Endothelial cell of umbilical vein (primary cell): ENCODE data around the gene KMT2C. TPM values are rescaled to one million over a fixed set of nuclear protein-coding genes. Genes with fewer than 3 reads are reported as not detected.

Experiments used
- BruUV-seq: library from RNA; stranded (reverse); fragments of 400-500 nt; replicated peaks from 2 replicates; lab custom pipeline; 2021; lab: Mats Ljungman, UMichigan
- CTCF ChIA-PET: fragments of 300-600, 350-600 bp; sonication (Branson Sonifier 250); formaldehyde crosslinking; loops from one replicate; lab custom pipeline; 2021; ENCODE audit warnings: antibody characterized with exemption, inconsistent platforms; lab: Charles Lee
- POLR2A ChIA-PET: fragments of 300-600, 350-600 bp; sonication (Branson Sonifier 250); formaldehyde crosslinking; loops from one replicate; lab custom pipeline; 2021; ENCODE audit warnings: antibody characterized with exemption, inconsistent platforms; lab: Charles Lee
- DNase-seq: peaks from one replicate; pipeline ENCODE4 v3.0.0-alpha.2; 2011; ENCODE audit warnings: low read depth, low spot score
- FAIRE-seq: peaks from 2 replicates; lab custom pipeline; 2011; peaks lifted over from hg19 to GRCh38; lab: Jason Lieb, UNC
- H2AFZ ChIP-seq: 2 replicates; pipeline ENCODE4 v1.6.0; 2012; ENCODE audit warnings: low read depth, low read length, control low read depth, inconsistent platforms
- H3K27ac ChIP-seq: 2 replicates; pipeline ENCODE4 v1.5.1; 2011; ENCODE audit warnings: low read depth, mild to moderate bottlenecking, control low read depth, low read length, moderate library complexity; ENCODE audit not compliant: insufficient read depth
- H3K27me3 ChIP-seq, 2 experiments: 2 replicates each; pipeline versions ENCODE4 v1.6.0 to v1.6.1; 2011; ENCODE audit warnings: low read length in 2 of 2, mixed read lengths in 1 of 2; ENCODE audit not compliant: control insufficient read depth in 2 of 2, insufficient read depth in 2 of 2
- H3K36me3 ChIP-seq, 2 experiments: 2 replicates in 1 of 2; 3 replicates in 1 of 2; pipeline ENCODE4 v1.5.1; 2011; ENCODE audit warnings: low read length in 2 of 2, mild to moderate bottlenecking in 1 of 2, moderate library complexity in 1 of 2; ENCODE audit not compliant: control insufficient read depth in 2 of 2, insufficient read depth in 2 of 2; ENCODE audit errors: extremely low read depth in 1 of 2
- H3K4me1 ChIP-seq: 3 replicates; pipeline ENCODE4 v1.5.1; 2011; ENCODE audit warnings: mild to moderate bottlenecking, low read length; ENCODE audit not compliant: control insufficient read depth, insufficient read depth; ENCODE audit errors: extremely low read depth
- H3K4me2 ChIP-seq: 2 replicates; pipeline ENCODE4 v1.6.1; 2011; ENCODE audit warnings: low read length, control low read depth, mixed read lengths; ENCODE audit not compliant: insufficient read depth
- H3K4me3 ChIP-seq, 3 experiments: fragments of 200-600 bp in 1 of 3; sonication (generic), shearing (Covaris generic) in 1 of 3; replicated peaks in 1 of 3; 2 replicates each; pipeline ENCODE4 v1.5.1; 2011 to 2016; ENCODE audit warnings: control low read depth in 3 of 3, low read length in 3 of 3, mild to moderate bottlenecking in 2 of 3, inconsistent platforms in 1 of 3, low read depth in 1 of 3, moderate library complexity in 1 of 3; ENCODE audit not compliant: insufficient read depth in 1 of 3
- H3K79me2 ChIP-seq: 2 replicates; pipeline ENCODE4 v1.6.0; 2012; ENCODE audit warnings: low read length, inconsistent platforms; ENCODE audit not compliant: control insufficient read depth, insufficient read depth
- H3K9ac ChIP-seq: replicated peaks from 2 replicates; pipeline ENCODE3; 2011; ENCODE audit warnings: low read length, control low read depth; ENCODE audit not compliant: insufficient read depth; ENCODE audit errors: extremely low read depth
- H3K9me1 ChIP-seq: replicated peaks from 3 replicates; pipeline ENCODE4 v1.6.0; 2011; ENCODE audit warnings: mild to moderate bottlenecking, low read length; ENCODE audit not compliant: control insufficient read depth, insufficient read depth; ENCODE audit errors: extremely low read depth
- H3K9me3 ChIP-seq: replicated peaks from 2 replicates; pipeline ENCODE4 v1.5.1; 2012; ENCODE audit warnings: low read length, inconsistent platforms; ENCODE audit not compliant: control insufficient read depth, insufficient read depth
- H4K20me1 ChIP-seq: replicated peaks from 2 replicates; pipeline ENCODE3; 2011; ENCODE audit warnings: mild to moderate bottlenecking, low read length; ENCODE audit not compliant: control insufficient read depth, insufficient read depth; ENCODE audit errors: extremely low read depth
- EZH2 ChIP-seq: IDR thresholded peaks from 2 replicates; pipeline ENCODE4 v1.6.1; 2012; ENCODE audit warnings: borderline replicate concordance, low read depth, mild to moderate bottlenecking, moderate library complexity, low read length, inconsistent platforms; ENCODE audit not compliant: severe bottlenecking
- FOS ChIP-seq: IDR thresholded peaks from 2 replicates; pipeline ENCODE4 v1.6.1; 2011; ENCODE audit warnings: mild to moderate bottlenecking, low read length, moderate library complexity, borderline replicate concordance; ENCODE audit not compliant: insufficient read depth
- GATA2 ChIP-seq: IDR thresholded peaks from 2 replicates; pipeline ENCODE4 v1.7.0; 2011; ENCODE audit warnings: low read depth, mild to moderate bottlenecking, moderate library complexity, mixed read lengths, low read length; ENCODE audit not compliant: insufficient read length, insufficient read depth
- JUN ChIP-seq: IDR thresholded peaks from 2 replicates; pipeline ENCODE4 v1.6.1; 2011; ENCODE audit warnings: borderline replicate concordance, low read depth; ENCODE audit not compliant: insufficient read length, insufficient read depth
- MYC ChIP-seq: IDR thresholded peaks from one replicate; pipeline ENCODE4 v1.6.1; 2011; ENCODE audit warnings: mild to moderate bottlenecking, low read depth, low read length
- POLR2A ChIP-seq: IDR thresholded peaks from 2 replicates; pipeline ENCODE4 v1.6.1; 2012; ENCODE audit warnings: low read depth, mild to moderate bottlenecking, control low read depth, low read length
- POLR2AphosphoS5 ChIP-seq: IDR thresholded peaks from 2 replicates; pipeline ENCODE4 v1.6.1; 2012; ENCODE audit warnings: low read depth, mild to moderate bottlenecking, control low read depth, low read length, moderate library complexity; ENCODE audit not compliant: insufficient read depth
- dilution Hi-C: fragments of 300-500 bp; cut with MboI; formaldehyde crosslinking; loops from one replicate; pipeline ENCODE4 v1.15.0; 2019; ENCODE audit warnings: low sequenced_read_pairs; ENCODE audit not compliant: extremely low pct_ligation_motif_present
- intact Hi-C: fragments of 100-400 bp; cut with micrococcal nuclease; formaldehyde crosslinking; loops from one replicate; pipeline ENCODE4 v1.10.0; 2022
- polyA plus RNA-seq, 4 experiments: library from polyadenylated mRNA; depleted of rRNA in 3 of 4; stranded (reverse) in 3 of 4; unstranded in 1 of 4; fragments of >200 nt; gene quantifications; 2 replicates each; pipeline versions ENCODE4 v1.2.1 to v1.2.3, GENCODE V29; 2011 to 2012; ENCODE audit warnings: missing spikeins in 1 of 4
- total RNA-seq: library from RNA; stranded (reverse); gene quantifications from 2 replicates; pipeline ENCODE4 v1.2.3, GENCODE V29; 2021
- TF ChIP-seq, protein P1 (sequence below), 2 donors: IDR thresholded peaks; 1 replicate in 1 of 2; 2 replicates in 1 of 2; pipeline ENCODE4 v1.5.1; 2011; ENCODE audit warnings: low read length in 2 of 2, mild to moderate bottlenecking in 2 of 2, moderate library complexity in 2 of 2, control low read depth in 1 of 2, inconsistent platforms in 1 of 2, low read depth in 1 of 2; ENCODE audit not compliant: insufficient read depth in 1 of 2; ENCODE audit errors: extremely low read depth in 1 of 2
- TF ChIP-seq, protein P2 (sequence below): IDR thresholded peaks from 2 replicates; pipeline ENCODE4 v1.6.1; 2011; ENCODE audit not compliant: insufficient read depth, insufficient read length

The KMT2C gene
- total and polyA plus RNA-seq, 2 donors (not counting 3 experiments of a cell fraction or from before 2014, with no cell fraction given): 8.0 to 53.7 TPM

DNA sequence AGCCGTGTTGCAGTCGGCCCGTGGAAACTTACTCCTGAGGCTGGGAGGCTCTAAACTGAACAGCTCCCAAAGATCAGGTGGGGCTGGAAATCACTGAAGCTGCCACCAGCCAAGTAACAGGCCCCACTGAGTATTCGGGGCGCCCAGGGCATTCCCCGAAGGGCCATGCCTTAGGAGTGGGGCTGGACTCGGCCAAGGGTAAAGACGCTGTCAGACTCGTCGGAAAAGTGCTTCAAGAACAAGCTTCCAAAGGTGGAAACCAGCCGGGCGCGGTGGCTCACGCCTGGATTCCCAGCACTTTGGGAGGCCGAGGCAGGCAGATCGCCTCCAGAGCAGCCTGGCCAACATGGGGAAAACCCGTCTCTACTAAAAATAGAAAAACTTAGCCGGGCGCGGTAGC lies 307.6 kb downstream of the KMT2C start:
- no peaks in the 10 kb centered on the region for H3K27me3 ChIP-seq
- H4K20me1 ChIP-seq: no peaks in the 10 kb centered on the region
- dilution Hi-C loops (no loop called here), intact Hi-C loops (no loop called here)
- peaks cover 9 to 28% of the 10 kb centered on the region in 2 experiments for H3K36me3 ChIP-seq
- no peak overlapping the region for H2AFZ ChIP-seq
- no peaks in the 10 kb centered on the region for H3K79me2 ChIP-seq
- TF ChIP-seq JUN (no peak), GATA2 (no peak), FOS (no peak), POLR2A (no peak), EZH2 (no peak), POLR2AphosphoS5 (no peak), MYC (no peak)
- TF ChIP-seq, protein P1, sequence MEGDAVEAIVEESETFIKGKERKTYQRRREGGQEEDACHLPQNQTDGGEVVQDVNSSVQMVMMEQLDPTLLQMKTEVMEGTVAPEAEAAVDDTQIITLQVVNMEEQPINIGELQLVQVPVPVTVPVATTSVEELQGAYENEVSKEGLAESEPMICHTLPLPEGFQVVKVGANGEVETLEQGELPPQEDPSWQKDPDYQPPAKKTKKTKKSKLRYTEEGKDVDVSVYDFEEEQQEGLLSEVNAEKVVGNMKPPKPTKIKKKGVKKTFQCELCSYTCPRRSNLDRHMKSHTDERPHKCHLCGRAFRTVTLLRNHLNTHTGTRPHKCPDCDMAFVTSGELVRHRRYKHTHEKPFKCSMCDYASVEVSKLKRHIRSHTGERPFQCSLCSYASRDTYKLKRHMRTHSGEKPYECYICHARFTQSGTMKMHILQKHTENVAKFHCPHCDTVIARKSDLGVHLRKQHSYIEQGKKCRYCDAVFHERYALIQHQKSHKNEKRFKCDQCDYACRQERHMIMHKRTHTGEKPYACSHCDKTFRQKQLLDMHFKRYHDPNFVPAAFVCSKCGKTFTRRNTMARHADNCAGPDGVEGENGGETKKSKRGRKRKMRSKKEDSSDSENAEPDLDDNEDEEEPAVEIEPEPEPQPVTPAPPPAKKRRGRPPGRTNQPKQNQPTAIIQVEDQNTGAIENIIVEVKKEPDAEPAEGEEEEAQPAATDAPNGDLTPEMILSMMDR (IDR thresholded peaks at IDR 0.05; ENCODE audit: extremely low read depth in 1 of 2, insufficient read depth in 1 of 2, low read depth in 1 of 2, low read length in 2 of 2): no peak
- TF ChIP-seq, protein P2, sequence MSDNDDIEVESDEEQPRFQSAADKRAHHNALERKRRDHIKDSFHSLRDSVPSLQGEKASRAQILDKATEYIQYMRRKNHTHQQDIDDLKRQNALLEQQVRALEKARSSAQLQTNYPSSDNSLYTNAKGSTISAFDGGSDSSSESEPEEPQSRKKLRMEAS: no peak
- H3K9me3 ChIP-seq: no peaks in the 10 kb centered on the region
- no peak overlapping the region for H3K4me3 ChIP-seq
- POLR2A ChIA-PET: no interaction called here
- no peaks in the 10 kb centered on the region for H3K4me1 ChIP-seq
- no peak for FAIRE-seq
- CTCF ChIA-PET: no interaction called here
- no peak overlapping the region for H3K9ac ChIP-seq
- H3K27ac ChIP-seq: no peak overlapping the region
- no TSS peak for BruUV-seq
- no peak for DNase-seq
- H3K9me1 ChIP-seq: no peaks in the 10 kb centered on the region
- no peak overlapping the region for H3K4me2 ChIP-seq
